GM19452 (cell line): ENCODE data around the gene LRRC8B.
"Not testable (repeated sequence)": the region's sequence is repeated elsewhere in the genome, so short reads cannot be mapped to it uniquely, and the experiment has no call there.

Experiments used
- ATAC-seq: cut with Tn5 transposase; IDR thresholded peaks from one replicate; pipeline ENCODE4 v1.9.1; 2021; ENCODE audit not compliant: unreplicated experiment

The LRRC8B gene

DNA sequence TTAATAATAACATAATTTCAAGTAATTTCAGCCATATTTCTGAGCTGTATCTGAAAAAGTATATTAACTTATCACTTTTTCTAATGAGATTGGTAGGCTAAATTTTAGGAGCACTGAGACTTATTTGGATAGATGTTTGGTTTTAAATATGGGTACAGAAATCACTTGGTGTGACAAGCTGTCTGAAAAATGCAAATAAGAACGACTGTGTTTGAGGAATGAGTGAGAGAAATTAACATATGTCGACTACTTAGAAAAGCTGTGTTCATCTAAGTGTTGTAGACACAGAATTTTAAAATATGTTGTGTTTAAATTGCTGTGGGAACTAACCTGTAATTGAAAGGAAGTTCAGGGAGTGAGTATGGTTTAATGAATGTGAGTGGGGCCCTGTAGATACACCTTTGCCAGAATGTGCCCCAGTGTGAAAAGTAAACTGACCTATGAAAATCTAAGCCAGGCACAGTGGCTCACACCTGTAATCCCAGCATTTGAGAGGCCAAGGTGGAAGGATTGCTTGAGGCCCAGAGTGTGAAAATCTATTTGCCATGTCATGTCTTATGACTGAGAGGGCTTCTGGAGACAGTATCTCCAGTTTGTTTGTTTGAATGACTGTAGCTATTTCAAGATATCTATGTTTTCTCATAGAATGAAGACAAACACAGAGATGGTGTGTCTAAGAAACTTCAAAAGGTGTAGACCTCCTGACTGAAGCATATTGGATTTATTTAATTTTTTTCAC is 54.5 kb downstream of the LRRC8B start:
- no peak for ATAC-seq

- no peak for ATAC-seq
These were observed 55.4 kb downstream of the LRRC8B start for GRCh38 chr1:89580036-89580435.

DNA sequence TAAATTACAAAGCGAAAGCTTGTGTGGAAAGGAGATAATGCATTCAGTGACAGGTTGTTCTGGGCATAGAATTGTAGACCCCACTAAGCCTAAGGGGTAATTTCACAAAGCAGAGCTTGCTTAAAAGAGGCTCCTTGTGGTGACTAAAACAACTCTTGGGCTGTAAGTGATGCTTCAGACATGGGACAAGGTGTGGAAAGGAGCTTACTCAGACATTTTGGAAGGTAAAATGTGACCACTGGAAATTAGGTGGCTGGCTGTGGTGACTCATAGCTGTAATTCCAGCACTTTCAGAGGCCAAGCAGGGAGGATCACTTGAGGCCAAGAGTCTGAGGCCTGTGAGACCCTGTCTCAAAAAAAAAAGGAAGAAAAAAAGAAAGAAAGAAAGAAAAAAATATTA is 57.2 kb downstream of the LRRC8B start:
- no peak for ATAC-seq

DNA sequence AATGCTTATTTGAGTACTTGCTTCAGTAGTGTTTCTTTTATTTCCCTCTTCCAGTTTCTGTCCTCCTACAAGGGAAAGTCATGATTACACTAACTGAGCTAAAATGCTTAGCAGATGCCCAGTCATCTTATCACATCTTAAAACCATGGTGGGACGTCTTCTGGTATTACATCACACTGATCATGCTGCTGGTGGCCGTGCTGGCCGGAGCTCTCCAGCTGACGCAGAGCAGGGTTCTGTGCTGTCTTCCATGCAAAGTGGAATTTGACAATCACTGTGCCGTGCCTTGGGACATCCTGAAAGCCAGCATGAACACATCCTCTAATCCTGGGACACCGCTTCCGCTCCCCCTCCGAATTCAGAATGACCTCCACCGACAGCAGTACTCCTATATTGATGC is 57.9 kb downstream of the LRRC8B start:
- no peak for ATAC-seq

DNA sequence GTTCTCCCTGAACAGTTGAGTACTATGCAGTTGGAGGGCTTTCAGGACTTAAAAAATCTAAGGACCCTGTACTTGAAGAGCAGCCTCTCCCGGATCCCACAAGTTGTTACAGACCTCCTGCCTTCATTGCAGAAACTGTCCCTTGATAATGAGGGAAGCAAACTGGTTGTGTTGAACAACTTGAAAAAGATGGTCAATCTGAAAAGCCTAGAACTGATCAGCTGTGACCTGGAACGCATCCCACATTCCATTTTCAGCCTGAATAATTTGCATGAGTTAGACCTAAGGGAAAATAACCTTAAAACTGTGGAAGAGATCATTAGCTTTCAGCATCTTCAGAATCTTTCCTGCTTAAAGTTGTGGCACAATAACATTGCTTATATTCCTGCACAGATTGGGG is 59.6 kb downstream of the LRRC8B start:
- no peak for ATAC-seq

DNA sequence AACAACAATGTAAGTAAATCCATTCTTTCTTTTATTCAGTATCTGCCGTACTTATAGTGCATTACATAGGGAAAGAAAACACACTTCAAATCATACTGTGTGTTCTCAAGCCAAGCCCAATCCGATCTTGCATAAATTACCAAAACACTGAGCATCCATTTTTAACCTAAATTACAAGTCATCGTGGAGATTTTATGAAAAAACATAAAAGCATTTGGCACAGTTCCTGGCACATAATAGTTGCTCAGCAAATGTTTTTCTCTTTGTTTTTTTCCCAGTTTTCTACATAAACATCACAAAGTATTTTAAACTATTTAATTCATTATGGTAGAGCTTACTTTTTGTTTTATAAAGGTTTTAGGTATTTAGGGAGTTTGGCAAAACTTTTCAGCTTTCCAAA is 60.2 kb downstream of the LRRC8B start:
- no peak for ATAC-seq

DNA sequence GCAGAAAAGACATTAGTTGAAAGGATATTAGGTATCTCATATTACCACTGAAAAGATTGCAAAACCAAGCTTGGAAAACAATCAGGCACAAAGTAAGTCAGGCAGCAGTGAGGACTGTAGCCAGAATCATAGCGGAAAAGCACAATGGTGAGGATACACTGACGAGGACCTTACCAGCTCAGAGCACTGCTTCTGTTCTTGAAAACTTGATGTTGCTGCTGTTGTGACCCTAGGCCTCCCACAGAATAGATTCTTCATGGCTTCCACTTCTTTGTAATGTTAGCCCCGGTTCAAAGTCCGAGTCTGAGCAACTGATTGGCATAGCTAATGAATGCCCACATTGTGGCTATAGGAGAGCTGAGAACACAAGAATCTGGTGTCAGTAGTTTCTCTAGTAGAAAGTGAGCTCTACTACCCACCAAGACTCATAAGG is 63.1 kb downstream of the LRRC8B start:
- ATAC-seq = no peak

DNA sequence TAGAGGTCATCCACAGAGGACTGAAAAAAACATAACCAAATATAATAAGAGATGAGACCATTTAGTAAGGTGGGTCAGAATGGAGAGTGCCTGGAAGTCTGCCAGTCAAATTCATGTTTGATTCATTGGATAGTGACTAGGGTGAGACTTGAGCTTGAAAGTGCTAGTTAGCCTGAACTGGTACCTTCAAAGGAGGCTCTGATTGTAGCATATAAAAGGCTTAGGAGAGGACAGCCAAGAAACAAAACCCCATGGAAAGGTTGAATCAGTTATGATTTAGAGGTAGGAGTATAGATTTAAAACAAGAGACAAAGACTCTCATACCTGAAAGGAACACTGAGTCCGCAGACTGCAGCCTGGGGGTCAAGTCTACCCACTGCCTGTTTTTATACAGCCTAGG is 63.9 kb downstream of the LRRC8B start:
- no peak for ATAC-seq

GRCh38 chr1:89589515-89589914 is 64.9 kb downstream of the LRRC8B start:
- no peak for ATAC-seq

- ATAC-seq = no peak
These were observed 65.9 kb downstream of the LRRC8B start for GRCh38 chr1:89590341-89591080.

GRCh38 chr1:89592861-89593302 is 68.3 kb downstream of the LRRC8B start:
- ATAC-seq = not testable (repeated sequence)

DNA sequence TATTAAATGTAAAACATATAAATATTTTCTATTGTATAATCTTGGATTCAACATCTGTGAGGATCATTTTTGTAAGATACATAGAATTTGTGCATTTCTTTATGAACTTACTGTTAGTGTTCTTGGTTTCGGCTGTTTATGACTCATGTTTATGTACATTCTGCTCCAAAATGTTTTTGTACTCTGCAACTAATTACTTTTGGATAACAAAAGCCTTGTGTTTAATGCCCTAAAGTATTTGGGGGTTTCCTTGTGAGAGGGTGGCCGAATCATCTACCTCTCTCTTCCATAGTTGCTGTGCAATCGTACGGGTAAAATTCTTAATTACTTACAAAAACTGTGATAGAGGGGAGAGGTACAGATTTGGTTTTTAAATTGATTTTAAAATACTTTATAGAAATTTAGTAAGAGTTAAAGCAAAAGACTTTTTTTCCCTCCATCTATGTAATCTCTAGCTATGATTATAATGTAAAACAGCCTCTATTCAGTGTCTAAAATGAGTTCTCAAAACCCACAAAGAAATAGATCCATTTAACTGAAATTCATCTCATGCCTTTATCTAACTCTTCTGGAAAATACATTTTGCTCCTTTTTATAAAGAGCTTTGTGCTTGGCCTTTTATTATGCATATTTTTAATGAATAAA is 69.6 kb downstream of the LRRC8B start:
- ATAC-seq = no peak

GRCh38 chr1:89596698-89597097 is 72.1 kb downstream of the LRRC8B start:
- ATAC-seq = no peak

GRCh38 chr1:89598450-89599331 is 74.1 kb downstream of the LRRC8B start:
- ATAC-seq = no peak

- no peak for ATAC-seq
These were observed 74.7 kb downstream of the LRRC8B start for GRCh38 chr1:89599332-89599630.

DNA sequence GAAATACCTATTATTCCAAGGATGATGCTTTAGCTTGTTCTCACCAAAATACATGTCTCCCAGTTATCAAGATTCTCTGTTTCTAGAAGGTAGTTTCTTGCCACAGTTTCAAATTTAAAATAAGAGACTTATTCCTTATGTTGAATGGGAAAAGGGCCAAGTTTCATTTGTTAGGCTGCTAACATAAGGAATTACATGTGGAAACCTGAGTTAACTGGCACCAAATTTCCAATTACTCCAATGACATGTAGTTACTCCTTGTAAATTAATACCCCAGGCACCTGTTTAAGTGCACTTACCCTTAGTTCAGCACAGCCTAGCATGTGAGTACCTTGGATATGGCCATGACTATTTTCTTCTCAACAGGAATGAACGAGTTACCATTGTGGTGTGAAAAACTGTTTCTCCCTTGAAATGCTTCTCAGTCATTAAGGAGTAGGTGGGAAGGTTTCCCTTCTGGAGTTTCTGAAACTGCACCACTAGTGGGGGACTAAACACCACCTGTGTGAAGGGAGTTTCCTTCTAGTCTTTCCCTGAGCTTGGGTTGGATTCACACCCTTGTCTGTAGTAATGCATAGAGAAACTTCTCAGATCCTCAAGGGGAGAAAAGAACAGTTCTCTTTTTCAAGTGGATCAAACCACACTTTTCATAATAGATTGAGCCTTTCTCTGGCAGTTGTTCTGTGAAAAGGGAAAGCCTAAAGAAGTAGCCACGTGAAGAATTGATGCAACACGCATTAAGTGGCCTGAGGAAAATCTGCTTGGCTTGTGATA is 76.0 kb downstream of the LRRC8B start:
- no peak for ATAC-seq

- no peak for ATAC-seq
These were observed 78.3 kb downstream of the LRRC8B start for GRCh38 chr1:89602871-89603404.

- no peak for ATAC-seq
These were observed 79.2 kb downstream of the LRRC8B start for GRCh38 chr1:89603651-89604413.

DNA sequence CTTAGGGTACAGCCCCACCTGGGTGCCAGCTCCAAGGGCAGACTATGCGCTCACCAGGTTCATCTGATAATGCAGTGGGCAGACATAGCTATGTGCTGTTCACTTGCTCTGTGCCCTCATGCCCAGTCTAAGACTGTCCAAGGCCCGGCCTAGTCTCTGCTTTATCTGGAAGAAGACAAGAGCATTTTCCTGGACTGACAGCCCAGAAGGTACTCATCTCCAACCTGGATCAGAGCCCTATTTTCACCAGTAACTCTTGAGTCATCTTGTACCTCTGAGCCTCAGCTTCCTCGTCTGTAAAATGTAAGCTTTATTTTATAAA is 79.7 kb downstream of the LRRC8B start:
- no peak for ATAC-seq

GRCh38 chr1:89605692-89606091 is 81.1 kb downstream of the LRRC8B start:
- no peak for ATAC-seq
